GM10266 (cell line): Measurements from ENCODE around the gene RABGAP1.
"Not testable (repeated sequence)": the region's sequence is repeated elsewhere in the genome, so short reads cannot be mapped to it uniquely, and the experiment has no call there.

Experiments used
- DNase-seq: peaks from one replicate; pipeline ENCODE4 v3.0.0; 2012; ENCODE audit errors: extremely low spot score
- CTCF ChIP-seq: IDR thresholded peaks from 2 replicates; pipeline ENCODE4 v1.5.1; 2012; ENCODE audit warnings: mild to moderate bottlenecking, low read depth; ENCODE audit not compliant: control insufficient read depth, insufficient read depth; ENCODE audit errors: missing control alignments

The RABGAP1 gene

GRCh38 chr9:122940749-122941581, at the start of gene RABGAP1:
RABGAP1 (plus strand) TSS chr9:122941020; CDS start chr9:122957060, 16,040 bp downstream.
- no peak for TF ChIP-seq CTCF
- DNase-seq, result peak; percentile 97

GRCh38 chr9:122897969-122898368, 42.9 kb upstream of the RABGAP1 start:
- DNase-seq, result no peak
- TF ChIP-seq CTCF, result no peak

DNA sequence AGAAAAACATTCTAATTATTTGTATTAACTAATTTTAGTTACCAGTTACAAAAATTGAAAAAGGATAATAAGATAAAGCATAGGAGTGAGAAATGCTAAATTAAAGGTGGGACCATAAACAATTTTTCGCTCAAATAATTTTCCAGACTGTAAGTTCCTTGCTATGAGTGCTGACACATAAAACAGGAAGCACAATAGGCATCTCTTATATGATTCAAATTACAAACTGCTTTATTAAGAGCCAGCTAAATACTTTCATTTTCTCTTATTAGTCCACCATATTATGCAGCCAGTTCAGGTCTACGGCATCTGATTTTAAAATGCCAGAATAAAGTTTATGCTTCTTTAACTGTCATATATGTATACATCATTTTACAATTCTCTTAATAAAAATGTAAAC, 40.0 kb upstream of the RABGAP1 start:
- peak; percentile 34 for DNase-seq
- TF ChIP-seq CTCF, result no peak

- no peak for TF ChIP-seq CTCF
- DNase-seq, result peak; percentile 49
These were observed 36.4 kb upstream of the RABGAP1 start for GRCh38 chr9:122904466-122904822.

GRCh38 chr9:122904823-122905710, 35.8 kb upstream of the RABGAP1 start, which contains the start of gene RC3H2:
RC3H2 (minus strand) TSS chr9:122905359; CDS start chr9:122897509, 7,850 bp downstream.
- TF ChIP-seq CTCF, result no peak

GRCh38 chr9:122906122-122906521, 34.7 kb upstream of the RABGAP1 start:
- DNase-seq, result not testable (repeated sequence)

More at GRCh38 chr9:122904823-122905710, 35.8 kb upstream of the RABGAP1 start, which contains the start of gene RC3H2:
- DNase-seq, result peak; percentile 91

- DNase-seq, result no peak
- peak; percentile 21 for TF ChIP-seq CTCF
These were observed 28.2 kb upstream of the RABGAP1 start for GRCh38 chr9:122912671-122912963.
